ENCODE data around the gene THRB. TPM values are rescaled to one million over a fixed set of nuclear protein-coding genes. Genes with fewer than 3 reads are reported as not detected.

THRB gene
- total RNA-seq, 2 experiments from 2014 or later: not detected

DNA sequence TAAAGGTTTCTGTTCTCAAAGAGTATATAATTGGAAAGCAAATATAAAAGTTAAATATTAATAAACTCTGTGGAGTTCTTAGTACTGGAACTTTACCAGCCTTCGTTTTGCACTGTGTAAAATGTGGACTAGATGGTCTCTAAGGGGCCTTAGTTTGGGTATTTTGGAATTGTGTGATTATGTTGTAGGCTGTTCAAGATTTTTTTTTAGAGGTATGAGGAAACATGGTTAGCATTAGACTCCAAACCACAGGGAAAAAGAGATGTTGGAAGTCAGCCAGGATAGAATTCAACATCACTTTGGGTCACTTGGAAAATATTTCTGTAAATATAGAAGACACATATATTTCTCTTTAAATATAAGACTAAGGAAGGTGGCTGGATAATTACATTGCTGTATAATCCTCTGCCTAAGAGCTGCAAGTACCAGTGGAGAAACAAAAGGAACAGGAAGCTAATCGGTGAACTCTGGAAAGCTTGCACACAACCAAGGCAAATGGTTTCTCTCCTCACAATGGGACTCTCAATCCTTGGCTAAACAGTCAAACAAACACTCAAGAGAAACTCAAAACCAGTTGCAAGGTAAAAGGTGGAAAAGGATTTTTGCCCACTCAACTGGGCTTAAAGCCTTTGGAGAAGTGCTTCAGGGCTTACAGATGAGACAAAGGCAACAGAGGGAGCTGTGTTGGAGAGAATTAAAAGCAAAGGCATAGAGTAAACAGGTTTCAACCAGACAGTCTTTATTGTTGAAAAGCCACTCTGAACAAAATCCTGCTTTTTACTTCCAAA is 407.8 kb downstream of the THRB start:
- no peaks in the 10 kb centered on the region for H3K4me1 Mint-ChIP-seq (ENCODE audit: low read depth)
- DNase-seq: no peak
- H3K9me3 Mint-ChIP-seq: no peaks in the 10 kb centered on the region
- no peak overlapping the region for H3K4me3 Mint-ChIP-seq
- H3K36me3 Mint-ChIP-seq: no peaks in the 10 kb centered on the region
- CTCF ChIA-PET: no interaction called here
- intact Hi-C loops (cut with micrococcal nuclease): no loop called here
- H3K27ac Mint-ChIP-seq: no peak overlapping the region
- H3K27me3 Mint-ChIP-seq: peaks cover 3% of the 10 kb centered on the region
- POLR2A ChIA-PET: no interaction called here

DNA sequence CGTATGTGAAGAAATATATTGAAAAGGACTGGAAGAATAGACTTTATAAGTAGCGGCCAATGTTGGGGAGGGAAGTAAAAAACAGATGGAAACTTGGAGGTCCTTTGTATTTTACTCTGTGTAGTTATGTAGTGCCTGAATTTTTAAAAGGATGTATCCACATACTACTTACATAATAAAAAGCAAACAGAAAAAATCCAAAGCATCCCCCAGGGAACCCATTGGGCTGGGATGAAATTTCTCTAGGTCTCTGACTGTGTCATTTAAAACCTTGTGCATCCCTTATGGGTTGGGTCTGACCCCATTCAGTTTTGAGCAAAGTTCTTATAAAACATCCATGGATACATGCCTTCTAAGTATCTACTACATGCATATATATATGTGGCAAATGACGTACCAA is 408.4 kb downstream of the THRB start:
- Mint-ChIP-seq H3K36me3 (no peaks in the 10 kb centered on the region), H3K27me3 (peaks cover 3% of the 10 kb centered on the region), H3K27ac (no peak overlapping the region), H3K9me3 (no peaks in the 10 kb centered on the region), H3K4me1 (ENCODE audit: low read depth) (no peaks in the 10 kb centered on the region), H3K4me3 (no peak overlapping the region)
- POLR2A ChIA-PET: no interaction called here
- intact Hi-C loops (cut with micrococcal nuclease): no loop called here
- DNase-seq: no peak
- CTCF ChIA-PET: no interaction called here

- H3K4me3 Mint-ChIP-seq: no peak overlapping the region
- H3K27me3 Mint-ChIP-seq: no peaks in the 10 kb centered on the region
These were observed 422.5 kb downstream of the THRB start for GRCh38 chr3:24072193-24072592.

DNA sequence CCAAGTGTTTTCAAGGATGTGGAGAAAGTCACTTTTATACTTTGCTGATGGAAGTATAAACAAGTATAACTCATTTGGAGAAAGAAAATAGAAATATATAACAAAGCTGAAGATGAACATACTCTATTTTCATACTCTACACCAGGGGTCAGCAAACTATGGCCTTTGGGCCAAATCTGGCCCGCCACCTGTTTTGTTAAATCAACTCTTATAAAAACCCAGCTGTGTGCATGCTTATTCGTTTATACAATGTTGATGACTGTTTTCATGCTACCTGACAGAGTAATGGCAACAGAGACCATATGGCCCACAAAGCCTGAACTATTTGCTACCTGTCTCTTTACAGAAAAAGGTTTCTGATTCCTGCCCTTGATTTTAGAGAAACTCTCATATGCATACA is 425.6 kb downstream of the THRB start:
- Mint-ChIP-seq H3K9me3 (no peaks in the 10 kb centered on the region), H3K27ac (no peak overlapping the region), H3K4me1 (ENCODE audit: low read depth) (no peaks in the 10 kb centered on the region), H3K4me3 (no peak overlapping the region), H3K36me3 (no peaks in the 10 kb centered on the region), H3K27me3 (no peaks in the 10 kb centered on the region)
- CTCF ChIA-PET: no interaction called here
- POLR2A ChIA-PET: no interaction called here
- no peak for DNase-seq
- intact Hi-C loops (cut with micrococcal nuclease): no loop called here

More at GRCh38 chr3:24072193-24072592, 422.5 kb downstream of the THRB start:
- DNase-seq: no peak
- ChIA-PET POLR2A (no interaction called here), CTCF (no interaction called here)
- H3K4me1 Mint-ChIP-seq (ENCODE audit: low read depth): no peaks in the 10 kb centered on the region
- intact Hi-C loops (cut with micrococcal nuclease): no loop called here
- H3K36me3 Mint-ChIP-seq: no peaks in the 10 kb centered on the region
- H3K9me3 Mint-ChIP-seq: no peaks in the 10 kb centered on the region
- H3K27ac Mint-ChIP-seq: no peak overlapping the region

GRCh38 chr3:24067483-24067882 is 427.2 kb downstream of the THRB start:
- Mint-ChIP-seq H3K36me3 (no peaks in the 10 kb centered on the region), H3K27me3 (no peaks in the 10 kb centered on the region), H3K4me3 (no peak overlapping the region), H3K4me1 (ENCODE audit: low read depth) (no peaks in the 10 kb centered on the region), H3K27ac (no peak overlapping the region), H3K9me3 (no peaks in the 10 kb centered on the region)
- ChIA-PET POLR2A (no interaction called here), CTCF (no interaction called here)
- intact Hi-C loops (cut with micrococcal nuclease): no loop called here
- DNase-seq: no peak

Small RNAs within 50 kb of the gene (microRNA-seq; reads per million reads assigned to microRNA genes)
- not detected for gene MIR4792 (ENCODE audit: borderline microRNAs expressed, borderline number of aligned reads, borderline replicate concordance)
